Kidney epithelial cell (primary cell): ENCODE data around the gene SCAI. TPM values are rescaled to one million over a fixed set of nuclear protein-coding genes. Genes with fewer than 3 reads are reported as not detected.
"Not testable (repeated sequence)": the region's sequence is repeated elsewhere in the genome, so short reads cannot be mapped to it uniquely, and the experiment has no call there.

Source experiments
- DNase-seq: peaks from one replicate; pipeline ENCODE4 v3.0.0-alpha.2; 2010; ENCODE audit warnings: low read depth
- H3K27me3 ChIP-seq: 2 replicates; pipeline ENCODE4 v1.6.0; 2011; ENCODE audit warnings: low read length; ENCODE audit not compliant: control insufficient read depth, insufficient read depth
- H3K36me3 ChIP-seq: 2 replicates; pipeline ENCODE4 v1.5.1; 2011; ENCODE audit warnings: low read length; ENCODE audit not compliant: control insufficient read depth, insufficient read depth
- H3K4me3 ChIP-seq: 2 replicates; pipeline ENCODE4 v1.5.1; 2011; ENCODE audit warnings: low read depth, mild to moderate bottlenecking, control low read depth, low read length
- CTCF ChIP-seq: IDR thresholded peaks from 2 replicates; pipeline ENCODE4 v1.5.1; 2011; ENCODE audit warnings: mild to moderate bottlenecking, moderate library complexity, low read length, control low read depth, inconsistent platforms; ENCODE audit not compliant: insufficient read depth, poor library complexity, severe bottlenecking
- total RNA-seq: library from RNA; depleted of rRNA; stranded (reverse); fragments of >200 nt; gene quantifications from 2 replicates; pipeline ENCODE4 v1.2.3, GENCODE V29; 2015

SCAI gene
- total RNA-seq, 1 donor from 2014 or later, result 2.3 TPM

- Histone ChIP-seq H3K4me3 (no peak overlapping the region), H3K27me3 (no peaks in the 10 kb centered on the region), H3K36me3 (no peaks in the 10 kb centered on the region)
- TF ChIP-seq CTCF, result no peak
- no peak for DNase-seq
Observed at GRCh38 chr9:125169895-125170294, 26.6 kb upstream of the SCAI start.

GRCh38 chr9:125166762-125167161 is 23.4 kb upstream of the SCAI start:
- no peak for TF ChIP-seq CTCF
- no peaks in the 10 kb centered on the region for H3K27me3 ChIP-seq
- no peak overlapping the region for H3K4me3 ChIP-seq
- DNase-seq, result no peak
- no peaks in the 10 kb centered on the region for H3K36me3 ChIP-seq

GRCh38 chr9:125162891-125163290 is 19.6 kb upstream of the SCAI start:
- H3K36me3 ChIP-seq, DNase-seq, H3K27me3 ChIP-seq, H3K4me3 ChIP-seq: not testable (repeated sequence)

GRCh38 chr9:125161284-125161918 is 18.1 kb upstream of the SCAI start:
- H3K4me3 ChIP-seq, result no peak overlapping the region
- H3K27me3 ChIP-seq, result no peaks in the 10 kb centered on the region
- H3K36me3 ChIP-seq, result no peaks in the 10 kb centered on the region
- no peak for DNase-seq
- no peak for TF ChIP-seq CTCF

- H3K4me3 ChIP-seq, result no peak overlapping the region
- TF ChIP-seq CTCF, result no peak
Observed at GRCh38 chr9:125160750-125161149, 17.4 kb upstream of the SCAI start.

GRCh38 chr9:125156551-125156950 is 13.2 kb upstream of the SCAI start:
- Histone ChIP-seq H3K36me3 (no peaks in the 10 kb centered on the region), H3K27me3 (no peaks in the 10 kb centered on the region), H3K4me3 (no peak overlapping the region)
- TF ChIP-seq CTCF, result no peak
- no peak for DNase-seq

More at GRCh38 chr9:125160750-125161149, 17.4 kb upstream of the SCAI start:
- Histone ChIP-seq H3K27me3 (no peaks in the 10 kb centered on the region), H3K36me3 (no peaks in the 10 kb centered on the region)
- no peak for DNase-seq
